HepG2 (cell line): ENCODE results near the gene ZCCHC24. TPM values are rescaled to one million over a fixed set of nuclear protein-coding genes. Genes with fewer than 3 reads are reported as not detected.

Experiments
- ATAC-seq: fragments of 200-7000 bp; cut with Tn5 transposase; 3 replicates; pipeline ENCODE4 v1.9.1; 2020; ENCODE audit warnings: mild to moderate bottlenecking, moderate library complexity
- BruUV-seq: library from RNA; stranded (reverse); fragments of 400-500 nt; replicated peaks from 2 replicates; lab custom pipeline; 2021; lab: Mats Ljungman, UMichigan
- CTCF ChIA-PET: fragments of 300-600 bp; formaldehyde crosslinking; extraction: SDS; loops from one replicate; lab custom pipeline; 2021; ENCODE audit warnings: low total read pairs, inconsistent platforms, low intra/inter-chr PET ratio; lab: Yijun Ruan, JAX
- POLR2A ChIA-PET: fragments of 350-600 bp; sonication (Branson Sonifier 250); formaldehyde crosslinking; loops from one replicate; lab custom pipeline; 2020; ENCODE audit warnings: antibody characterized with exemption, inconsistent platforms; lab: Yijun Ruan, JAX
- DNase-seq: peaks from one replicate; pipeline ENCODE4 v3.0.0-alpha.2; 2015; ENCODE audit warnings: low spot score
- FAIRE-seq: peaks from 3 replicates; lab custom pipeline; 2011; peaks lifted over from hg19 to GRCh38; lab: Jason Lieb, UNC
- H2AFZ ChIP-seq: one replicate; pipeline ENCODE4 v1.6.1; 2011; ENCODE audit warnings: low read length, inconsistent platforms
- H3K27ac ChIP-seq: fragments of 300-600 bp; 3 replicates; pipeline ENCODE4 v1.8.0; 2011; ENCODE audit warnings: mixed run types, mild to moderate bottlenecking, mixed read lengths, low read length, inconsistent platforms; ENCODE audit not compliant: insufficient read depth; ENCODE audit errors: extremely low read length
- H3K27me3 ChIP-seq, 2 experiments: fragments of 200-600 bp in 1 of 2; 2 replicates in 1 of 2; 3 replicates in 1 of 2; pipeline versions ENCODE4 v1.6.0 to v1.8.0; 2011; ENCODE audit warnings: low read length in 2 of 2, mild to moderate bottlenecking in 2 of 2, moderate library complexity in 2 of 2, inconsistent platforms in 1 of 2; ENCODE audit not compliant: insufficient read depth in 2 of 2, control insufficient read depth in 1 of 2
- H3K36me3 ChIP-seq, 2 experiments: fragments of 200-600 bp in 1 of 2; replicated peaks in 1 of 2; 2 replicates in 1 of 2; 3 replicates in 1 of 2; pipeline versions ENCODE4 v1.5.1 to v1.8.0; 2011; ENCODE audit warnings: low read length in 2 of 2, inconsistent platforms in 1 of 2; ENCODE audit not compliant: insufficient read depth in 2 of 2, control insufficient read depth in 1 of 2
- H3K4me1 ChIP-seq: 2 replicates; pipeline ENCODE4 v1.5.1; 2012; ENCODE audit warnings: low read length, inconsistent platforms; ENCODE audit not compliant: insufficient read depth
- H3K4me2 ChIP-seq: 2 replicates; pipeline ENCODE4 v1.6.0; 2011; ENCODE audit warnings: low read depth, low read length, inconsistent platforms
- H3K4me3 ChIP-seq, 3 experiments: fragments of 200-600 bp in 1 of 3; sonication (generic), shearing (Covaris generic) in 1 of 3; replicated peaks in 1 of 3; 2 replicates each; pipeline ENCODE4 v1.5.1; 2011 to 2016; ENCODE audit warnings: low read length in 3 of 3, inconsistent platforms in 2 of 3, low read depth in 2 of 3, mild to moderate bottlenecking in 2 of 3, control low read depth in 1 of 3, mixed read lengths in 1 of 3; ENCODE audit not compliant: insufficient read depth in 1 of 3
- H3K79me2 ChIP-seq: one replicate; pipeline ENCODE4 v1.6.1; 2011; ENCODE audit warnings: low read length, inconsistent platforms; ENCODE audit not compliant: insufficient read depth
- H3K9ac ChIP-seq: 2 replicates; pipeline ENCODE4 v1.6.0; 2011; ENCODE audit warnings: mild to moderate bottlenecking, low read depth, low read length, inconsistent platforms; ENCODE audit not compliant: insufficient read depth
- H3K9me3 ChIP-seq: 2 replicates; pipeline ENCODE4 v1.5.1; 2012; ENCODE audit warnings: mild to moderate bottlenecking, low read length
- H4K20me1 ChIP-seq: 2 replicates; pipeline ENCODE4 v1.6.0; 2011; ENCODE audit warnings: inconsistent platforms, mild to moderate bottlenecking, low read length, moderate library complexity; ENCODE audit not compliant: insufficient read depth
- E2F5 ChIP-seq: sonication (generic); formaldehyde crosslinking; conservative IDR thresholded peaks from 2 replicates; pipeline ENCODE4 v1.4.0; 2020; ENCODE audit warnings: missing genetic modification reagents
- EP300 ChIP-seq, 3 experiments: sonication (generic) in 1 of 3; formaldehyde crosslinking in 1 of 3; IDR thresholded peaks; 2 replicates each; pipeline versions ENCODE4 v1.5.1 to v1.6.1; 2011 to 2020; ENCODE audit warnings: low read depth in 2 of 3, low read length in 2 of 3, borderline replicate concordance in 1 of 3, improper control_type of control experiment in 1 of 3, mild to moderate bottlenecking in 1 of 3, missing genetic modification reagents in 1 of 3, moderate library complexity in 1 of 3
- PHF21A ChIP-seq: sonication (generic); formaldehyde crosslinking; IDR thresholded peaks from 2 replicates; pipeline ENCODE4 v1.5.0; 2020; ENCODE audit warnings: mild to moderate bottlenecking, missing genetic modification reagents
- POLR2A ChIP-seq, 2 experiments: IDR thresholded peaks; 2 replicates each; pipeline ENCODE4 v1.6.1; 2011; ENCODE audit warnings: low read depth in 2 of 2, low read length in 2 of 2, mild to moderate bottlenecking in 1 of 2, moderate library complexity in 1 of 2; ENCODE audit not compliant: insufficient read depth in 1 of 2
- RBFOX2 ChIP-seq: fragments of 200-400 bp; formaldehyde crosslinking; IDR thresholded peaks from 2 replicates; pipeline ENCODE4 v1.6.1; 2017; ENCODE audit warnings: low read depth, mild to moderate bottlenecking, low read length
- RBM22 ChIP-seq: fragments of 200-400 bp; formaldehyde crosslinking; optimal IDR thresholded peaks from 2 replicates; pipeline ENCODE3; 2017; ENCODE audit warnings: mild to moderate bottlenecking, low read length, moderate library complexity
- SAFB2 ChIP-seq: sonication (generic); formaldehyde crosslinking; IDR thresholded peaks from 2 replicates; pipeline ENCODE4 v1.5.1; 2020; ENCODE audit warnings: missing genetic modification reagents, low read depth, mild to moderate bottlenecking, borderline replicate concordance
- ZC3H13 ChIP-seq: sonication (generic); formaldehyde crosslinking; IDR thresholded peaks from 2 replicates; pipeline ENCODE4 v1.8.1; 2023; ENCODE audit warnings: mild to moderate bottlenecking, missing genetic modification reagents, moderate library complexity
- ZNF180 ChIP-seq: sonication (generic); formaldehyde crosslinking; IDR thresholded peaks from 2 replicates; pipeline ENCODE4 v1.4.0; 2020; ENCODE audit warnings: low read depth, missing genetic modification reagents, borderline replicate concordance
- ZNF550 ChIP-seq: sonication (generic); formaldehyde crosslinking; IDR thresholded peaks from 2 replicates; pipeline ENCODE4 v1.4.0; 2020; ENCODE audit warnings: mild to moderate bottlenecking, missing genetic modification reagents, borderline replicate concordance
- ZSCAN31 ChIP-seq: sonication (generic); formaldehyde crosslinking; IDR thresholded peaks from 2 replicates; pipeline ENCODE4 v1.5.0; 2020; ENCODE audit warnings: low read depth, mild to moderate bottlenecking, missing genetic modification reagents
- WGBS: methylation state at CpG from one replicate; pipeline ENCODE4 v1.1.6; 2017; ENCODE audit warnings: low lambda C conversion rate; 5-methylcytosine and 5-hydroxymethylcytosine counted together
- in situ Hi-C: cut with HindIII; loops from 2 replicates; pipeline ENCODE4 v1.10.0; 2017; ENCODE audit warnings: low pct_unique_long_range_greater_than_20kb; ENCODE audit not compliant: extremely low pct_ligation_motif_present
- intact Hi-C: fragments of 100-400 bp; cut with micrococcal nuclease; formaldehyde crosslinking; loops from one replicate; pipeline ENCODE4 v1.10.0; 2022; ENCODE audit not compliant: unreplicated experiment
- polyA plus RNA-seq, 8 experiments: library from polyadenylated mRNA; depleted of rRNA in 3 of 8; stranded (reverse) in 7 of 8; unstranded in 1 of 8; fragments of >200 nt; fragmentation: Illumina TruSeq in 4 of 8; extraction: Trizol in 4 of 8; gene quantifications; 2 replicates each; pipeline versions ENCODE4 v1.2.1 to v1.2.3, GENCODE V29; 2011 to 2016; ENCODE audit warnings: low read depth in 4 of 8, missing spikeins in 1 of 8, mixed read lengths in 1 of 8; ENCODE audit not compliant: insufficient read depth in 1 of 8
- total RNA-seq, 5 experiments: library from RNA; depleted of rRNA; stranded (reverse); fragments of >200 nt; fragmentation: Illumina TruSeq; extraction: Trizol; gene quantifications; 2 replicates each; pipeline ENCODE4 v1.2.3, GENCODE V29; 2016; ENCODE audit warnings: low read depth in 1 of 5
- TF ChIP-seq, protein P1 (sequence below): sonication (generic); formaldehyde crosslinking; conservative IDR thresholded peaks from 2 replicates; pipeline ENCODE4 v1.4.0; 2020; ENCODE audit warnings: missing genetic modification reagents
- TF ChIP-seq, protein P2 (sequence below): sonication (generic); formaldehyde crosslinking; IDR thresholded peaks from 2 replicates; pipeline ENCODE4 v1.5.0; 2020; ENCODE audit warnings: mild to moderate bottlenecking, missing genetic modification reagents

ZCCHC24 gene
- total and polyA plus RNA-seq, 2 of the 13 experiments (the other 11 are each of a cell fraction or from before 2014, with no cell fraction given) = 3.1 to 7.9 TPM

DNA sequence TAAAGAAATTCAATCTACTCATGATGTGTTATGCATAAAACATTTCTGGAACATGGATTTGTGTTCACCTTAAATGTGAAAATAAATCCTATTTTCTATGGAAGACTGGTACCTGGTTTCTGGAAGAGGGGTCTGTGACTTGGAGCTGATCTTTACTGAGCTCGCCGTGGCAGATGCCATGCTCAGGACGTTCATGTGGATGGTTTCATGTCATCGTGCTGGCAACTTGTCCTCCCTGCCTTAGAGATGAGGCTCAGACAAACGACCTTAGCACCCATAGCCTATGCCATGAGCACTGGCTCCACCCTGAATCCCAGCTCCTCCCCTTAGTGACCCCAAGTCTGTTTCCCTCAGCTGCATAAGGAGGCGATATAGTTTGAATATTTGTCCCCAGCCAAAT is 90.8 kb downstream of the ZCCHC24 start:
- H3K27ac ChIP-seq = no peak overlapping the region
- H2AFZ ChIP-seq = no peak overlapping the region
- 87% methylated on average over 6 of the region's 6 CpGs for WGBS
- DNase-seq = no peak
- H3K9me3 ChIP-seq = no peaks in the 10 kb centered on the region
- H3K79me2 ChIP-seq = peaks cover 13% of the 10 kb centered on the region
- H3K4me2 ChIP-seq = no peak overlapping the region
- CTCF ChIA-PET = no interaction called here
- no peak for ATAC-seq
- peaks cover 66% of the 10 kb centered on the region for H3K4me1 ChIP-seq
- in situ Hi-C loops (no loop called here), intact Hi-C loops (no loop called here)
- no TSS peak for BruUV-seq
- 0 out of 2 replicates have a peak, but pooled peaks have one; percentile 46 for TF ChIP-seq ZC3H13 (CRISPR knock-in tag)
- no peak for TF ChIP-seq EP300 (IDR thresholded peaks at IDR 0.05; ENCODE audit: low read depth in 2 of 2, low read length in 2 of 2)
- no peak for TF ChIP-seq EP300 (CRISPR knock-in tag; IDR thresholded peaks at IDR 0.05; ENCODE audit: borderline replicate concordance)
- TF ChIP-seq PHF21A (CRISPR knock-in tag) = no peak
- peak in 1 of 2 experiments; percentile 24; a peak in 2 of 4 replicates for TF ChIP-seq POLR2A (IDR thresholded peaks at IDR 0.05; ENCODE audit: insufficient read depth in 1 of 2, low read depth in 2 of 2, low read length in 2 of 2)
- TF ChIP-seq RBM22 = peak; percentile 60
- H3K9ac ChIP-seq = no peak overlapping the region
- POLR2A ChIA-PET = interaction anchor here (1.2 to 2.9 kb wide), 3 partner anchors 8 to 19 kb away, joined by 3 to 9 read pairs (median 4); no protein-coding TSS in a partner anchor
- H3K4me3 ChIP-seq = no peak overlapping the region
- FAIRE-seq = no peak
- H3K36me3 ChIP-seq = peaks cover 32 to 68% of the 10 kb centered on the region in 2 experiments
- H4K20me1 ChIP-seq = peaks cover 40% of the 10 kb centered on the region
- H3K27me3 ChIP-seq = no peaks in the 10 kb centered on the region

- no peak overlapping the region for H3K4me2 ChIP-seq
- ChIA-PET CTCF (no interaction called here), POLR2A (interaction anchor here (2.9 kb wide), 1 partner anchor 18 kb away, joined by 9 read pairs; no protein-coding TSS in a partner anchor)
- BruUV-seq = TSS peak; percentile 4
- H3K27me3 ChIP-seq = no peaks in the 10 kb centered on the region
- H3K9ac ChIP-seq = no peak overlapping the region
- intact Hi-C loops = no loop called here
- DNase-seq (no peak), FAIRE-seq (no peak), ATAC-seq (no peak)
- peaks cover 18% of the 10 kb centered on the region for H3K79me2 ChIP-seq
- H3K27ac ChIP-seq = no peak overlapping the region
- no peaks in the 10 kb centered on the region for H3K9me3 ChIP-seq
- H3K4me3 ChIP-seq = no peak overlapping the region
- peaks cover 35 to 72% of the 10 kb centered on the region in 2 experiments for H3K36me3 ChIP-seq
- no peak overlapping the region for H2AFZ ChIP-seq
- in situ Hi-C loops = no loop called here
- H3K4me1 ChIP-seq = peaks cover 66% of the 10 kb centered on the region
- H4K20me1 ChIP-seq = peaks cover 44% of the 10 kb centered on the region
- WGBS = 77% methylated on average over 3 of the region's 3 CpGs
- TF ChIP-seq ZSCAN31 (CRISPR knock-in tag) (no peak), RBFOX2 (0 out of 2 replicates have a peak, but pooled peaks have one; percentile 37), PHF21A (CRISPR knock-in tag) (no peak), E2F5 (CRISPR knock-in tag) (no peak), ZNF180 (CRISPR knock-in tag) (no peak), SAFB2 (CRISPR knock-in tag) (no peak), ZNF550 (CRISPR knock-in tag) (no peak)
- TF ChIP-seq, protein P1, sequence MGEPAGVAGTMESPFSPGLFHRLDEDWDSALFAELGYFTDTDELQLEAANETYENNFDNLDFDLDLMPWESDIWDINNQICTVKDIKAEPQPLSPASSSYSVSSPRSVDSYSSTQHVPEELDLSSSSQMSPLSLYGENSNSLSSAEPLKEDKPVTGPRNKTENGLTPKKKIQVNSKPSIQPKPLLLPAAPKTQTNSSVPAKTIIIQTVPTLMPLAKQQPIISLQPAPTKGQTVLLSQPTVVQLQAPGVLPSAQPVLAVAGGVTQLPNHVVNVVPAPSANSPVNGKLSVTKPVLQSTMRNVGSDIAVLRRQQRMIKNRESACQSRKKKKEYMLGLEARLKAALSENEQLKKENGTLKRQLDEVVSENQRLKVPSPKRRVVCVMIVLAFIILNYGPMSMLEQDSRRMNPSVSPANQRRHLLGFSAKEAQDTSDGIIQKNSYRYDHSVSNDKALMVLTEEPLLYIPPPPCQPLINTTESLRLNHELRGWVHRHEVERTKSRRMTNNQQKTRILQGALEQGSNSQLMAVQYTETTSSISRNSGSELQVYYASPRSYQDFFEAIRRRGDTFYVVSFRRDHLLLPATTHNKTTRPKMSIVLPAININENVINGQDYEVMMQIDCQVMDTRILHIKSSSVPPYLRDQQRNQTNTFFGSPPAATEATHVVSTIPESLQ (CRISPR knock-in tag) = no peak
- TF ChIP-seq, protein P2, sequence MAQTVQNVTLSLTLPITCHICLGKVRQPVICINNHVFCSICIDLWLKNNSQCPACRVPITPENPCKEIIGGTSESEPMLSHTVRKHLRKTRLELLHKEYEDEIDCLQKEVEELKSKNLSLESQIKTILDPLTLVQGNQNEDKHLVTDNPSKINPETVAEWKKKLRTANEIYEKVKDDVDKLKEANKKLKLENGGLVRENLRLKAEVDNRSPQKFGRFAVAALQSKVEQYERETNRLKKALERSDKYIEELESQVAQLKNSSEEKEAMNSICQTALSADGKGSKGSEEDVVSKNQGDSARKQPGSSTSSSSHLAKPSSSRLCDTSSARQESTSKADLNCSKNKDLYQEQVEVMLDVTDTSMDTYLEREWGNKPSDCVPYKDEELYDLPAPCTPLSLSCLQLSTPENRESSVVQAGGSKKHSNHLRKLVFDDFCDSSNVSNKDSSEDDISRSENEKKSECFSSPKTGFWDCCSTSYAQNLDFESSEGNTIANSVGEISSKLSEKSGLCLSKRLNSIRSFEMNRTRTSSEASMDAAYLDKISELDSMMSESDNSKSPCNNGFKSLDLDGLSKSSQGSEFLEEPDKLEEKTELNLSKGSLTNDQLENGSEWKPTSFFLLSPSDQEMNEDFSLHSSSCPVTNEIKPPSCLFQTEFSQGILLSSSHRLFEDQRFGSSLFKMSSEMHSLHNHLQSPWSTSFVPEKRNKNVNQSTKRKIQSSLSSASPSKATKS (CRISPR knock-in tag) = no peak
Observed at GRCh38 chr10:79354141-79354540, 91.3 kb downstream of the ZCCHC24 start.
